Glomerular visceral epithelial cell (primary cell): ENCODE results near the gene FBLN1.
A peak's percentile ranks its signal among the peaks of the same experiment; 100 is the strongest.
"Not testable (repeated sequence)": the region's sequence is repeated elsewhere in the genome, so short reads cannot be mapped to it uniquely, and the experiment has no call there.

Experiments used
- DNase-seq: peaks from one replicate; pipeline ENCODE4 v3.0.0-alpha.2; 2016; ENCODE audit errors: extremely low spot score

Gene FBLN1

DNA sequence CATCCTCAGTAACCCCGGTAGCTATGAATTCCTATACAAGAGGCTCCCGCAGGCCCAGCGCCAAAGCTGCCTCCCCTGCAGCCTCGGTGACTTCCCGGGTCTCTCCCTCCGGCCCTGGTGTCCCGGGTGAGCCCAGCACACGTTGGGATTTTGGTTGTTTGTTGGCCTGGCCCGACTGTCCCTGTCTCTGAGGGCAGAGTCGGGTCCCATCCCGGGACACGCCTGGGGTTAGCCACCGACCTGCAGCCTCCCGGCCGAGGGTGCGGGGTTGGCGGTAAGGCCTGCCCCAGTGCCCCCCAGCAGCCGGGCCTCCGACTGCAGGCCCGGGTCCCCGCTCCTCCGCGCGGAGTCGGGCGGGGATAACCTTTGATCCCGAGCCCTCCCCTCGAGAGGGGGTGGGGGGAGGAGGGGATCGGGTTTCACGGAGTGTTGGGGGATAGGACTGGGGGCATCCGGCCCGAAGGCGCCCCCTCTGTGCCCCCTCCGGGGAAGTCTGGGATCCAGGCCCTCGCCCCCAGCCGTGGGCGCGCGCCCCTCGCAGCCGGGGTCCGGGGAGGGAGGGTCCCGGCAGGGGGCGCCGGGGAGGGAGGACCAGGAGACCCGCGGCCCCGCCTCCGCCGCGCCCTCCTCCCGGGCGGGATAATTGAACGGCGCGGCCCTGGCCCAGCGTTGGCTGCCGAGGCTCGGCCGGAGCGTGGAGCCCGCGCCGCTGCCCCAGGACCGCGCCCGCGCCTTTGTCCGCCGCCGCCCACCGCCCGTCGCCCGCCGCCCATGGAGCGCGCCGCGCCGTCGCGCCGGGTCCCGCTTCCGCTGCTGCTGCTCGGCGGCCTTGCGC is at the start of gene FBLN1:
TSS of gene FBLN1 (plus strand) at position 669 of the 835 bp plus-strand sequence. CDS start at position 772, 103 bp downstream.
- DNase-seq, result no peak

GRCh38 chr22:45453764-45454163 is 48.9 kb upstream of the FBLN1 start:
- no peak for DNase-seq

GRCh38 chr22:45454275-45454674 is 48.4 kb upstream of the FBLN1 start:
- DNase-seq, result no peak

- no peak for DNase-seq
Observed at GRCh38 chr22:45455212-45455611, 47.5 kb upstream of the FBLN1 start.

- no peak for DNase-seq
Observed at GRCh38 chr22:45455621-45456020, 47.1 kb upstream of the FBLN1 start.

DNA sequence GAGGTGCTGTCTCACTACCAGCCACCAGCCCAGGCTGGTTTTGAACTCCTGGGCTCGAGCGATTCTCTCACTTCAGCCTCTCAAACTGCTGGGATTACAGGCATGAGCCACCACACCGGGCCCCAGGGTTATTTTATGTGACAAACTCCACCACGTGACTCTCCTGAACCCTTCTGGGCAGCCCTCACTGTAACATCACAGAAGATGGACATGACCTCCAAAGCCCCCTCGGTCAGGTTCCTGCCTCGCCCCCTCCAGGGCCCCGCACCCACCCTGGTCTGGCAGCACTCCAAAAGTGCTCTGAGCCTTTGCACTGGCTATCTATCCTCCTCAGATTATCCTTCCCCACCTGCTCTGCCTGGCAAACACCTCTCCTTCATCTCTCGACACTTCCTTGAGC is 45.9 kb upstream of the FBLN1 start:
- no peak for DNase-seq

DNA sequence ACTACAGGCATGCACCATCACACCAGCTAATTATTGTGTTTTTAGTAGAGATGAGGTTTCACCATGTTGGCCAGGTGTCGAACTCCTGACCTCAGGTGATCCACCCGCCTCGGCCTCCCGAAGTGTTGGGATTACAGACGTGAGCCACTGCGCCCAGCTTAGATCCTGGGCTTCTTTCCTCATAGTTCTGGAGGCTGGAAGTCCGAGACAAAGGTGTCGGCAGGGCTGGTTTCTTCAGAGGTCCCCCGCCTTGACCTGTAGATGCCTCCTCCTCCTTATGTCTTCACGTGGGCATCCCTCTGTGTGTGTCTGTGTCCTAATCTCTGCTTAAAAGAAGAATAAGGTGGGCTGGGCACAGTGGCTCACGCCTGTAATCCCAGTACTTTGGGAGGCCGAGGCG is 44.2 kb upstream of the FBLN1 start:
- DNase-seq, result no peak

DNA sequence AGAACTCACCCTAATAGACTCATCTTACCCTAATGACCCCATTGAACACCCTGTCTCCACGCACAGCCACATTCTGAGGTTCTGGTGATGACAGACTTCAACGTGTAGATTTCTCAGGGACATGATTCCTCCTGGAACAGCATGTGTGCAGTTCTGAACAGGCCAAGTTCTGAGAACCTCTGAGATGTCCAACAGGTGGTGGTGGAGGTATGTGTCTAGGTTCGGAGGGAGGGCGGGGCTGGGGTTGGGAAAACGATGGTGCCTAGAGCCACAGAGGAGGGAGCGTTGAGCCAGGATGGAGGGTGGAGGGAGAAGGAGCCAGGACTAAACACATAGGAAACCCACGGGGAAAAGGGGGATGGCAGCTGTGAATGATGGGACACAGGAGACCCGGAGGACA is 43.4 kb upstream of the FBLN1 start:
- DNase-seq, result no peak

- DNase-seq, result no peak
Observed at GRCh38 chr22:45460288-45461109, 42.2 kb upstream of the FBLN1 start.

DNA sequence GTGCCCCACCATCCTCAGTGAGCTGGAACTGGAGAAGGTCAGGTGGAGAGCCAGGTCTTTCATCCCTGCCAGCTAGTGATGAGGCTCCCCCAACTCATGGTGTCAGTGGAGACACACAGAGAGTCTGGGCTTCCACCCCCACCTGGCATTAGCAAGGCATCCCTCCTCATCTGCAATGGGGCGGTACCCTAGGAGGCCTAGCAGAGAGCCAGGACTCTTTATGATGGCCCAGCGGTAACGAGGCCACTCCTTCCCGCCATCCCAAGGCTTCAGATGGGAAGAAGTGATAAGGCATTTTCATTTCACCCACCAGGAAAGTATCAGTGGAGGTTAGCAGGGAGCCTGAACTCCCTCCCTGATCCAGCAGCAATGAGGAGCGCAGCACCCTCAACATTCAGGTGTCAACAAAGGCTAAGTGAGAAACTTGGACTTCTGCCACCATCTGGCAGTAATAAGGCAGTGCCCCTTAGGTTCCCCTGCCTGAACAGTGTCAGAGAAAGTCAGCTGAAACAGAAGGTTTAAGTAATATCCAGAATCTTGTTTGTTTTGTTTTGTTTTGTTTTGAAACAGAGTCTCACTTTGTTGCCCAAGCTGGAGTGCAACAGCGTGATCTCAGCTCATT is 40.5 kb upstream of the FBLN1 start:
- no peak for DNase-seq

DNA sequence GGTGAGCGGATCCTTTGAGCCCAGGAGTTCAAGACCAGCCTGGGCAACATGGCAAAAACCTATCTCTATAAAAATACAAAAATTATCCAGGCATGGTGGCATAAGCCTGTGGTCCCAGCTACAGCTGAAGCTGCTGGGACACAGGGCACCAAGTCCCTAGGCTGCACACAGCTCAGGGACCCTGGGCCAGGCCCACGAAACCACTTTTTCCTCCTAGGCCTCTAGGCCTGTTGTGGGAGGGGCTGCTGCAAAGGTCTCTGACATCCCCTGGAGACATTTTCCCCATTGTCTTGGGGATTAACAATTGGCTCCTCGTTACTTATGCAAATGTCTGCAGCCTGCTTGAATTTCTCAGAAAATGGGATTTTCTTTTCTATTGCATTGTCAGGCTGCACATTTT is 39.0 kb upstream of the FBLN1 start:
- DNase-seq, result not testable (repeated sequence)

DNA sequence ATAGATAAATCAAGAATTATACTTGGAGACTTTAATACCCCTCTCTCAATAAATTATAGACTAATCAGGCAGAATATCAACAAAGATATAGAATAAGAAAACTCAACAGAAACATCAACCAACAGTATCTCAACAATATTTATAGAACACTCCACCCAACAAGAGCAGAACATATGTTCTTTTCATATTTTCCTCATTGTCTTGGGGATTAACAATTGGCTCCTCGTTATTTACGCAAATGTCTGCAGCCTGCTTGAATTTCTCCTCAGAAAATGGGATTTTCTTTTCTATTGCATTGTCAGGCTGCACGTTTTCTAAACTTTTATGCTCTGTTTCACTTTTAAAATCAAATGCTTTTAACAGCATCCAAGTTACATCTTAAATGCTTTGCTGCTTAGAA is 37.0 kb upstream of the FBLN1 start:
- DNase-seq, result no peak

DNA sequence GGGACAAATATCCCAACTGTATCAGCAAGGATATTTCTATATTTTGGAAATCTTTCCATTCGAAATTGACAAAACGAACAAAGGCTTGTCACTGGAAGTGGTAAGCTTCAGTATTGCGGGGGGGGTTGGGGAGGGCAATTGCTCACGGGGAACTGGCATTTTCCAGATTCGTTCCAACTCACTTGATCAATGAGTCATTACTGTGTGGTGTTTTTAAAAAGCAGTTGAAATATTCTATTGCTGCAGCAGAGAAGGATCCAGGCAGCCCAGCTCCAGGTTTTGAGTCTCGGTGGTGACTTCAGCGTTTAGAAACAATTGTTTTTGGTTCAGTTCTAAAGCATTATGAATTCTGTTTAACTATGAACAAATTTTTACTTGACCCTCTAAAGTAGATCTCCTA is 33.8 kb upstream of the FBLN1 start:
- DNase-seq, result peak; percentile 12

- no peak for DNase-seq
Observed at GRCh38 chr22:45469281-45470073, 33.2 kb upstream of the FBLN1 start.

- no peak for DNase-seq
Observed at GRCh38 chr22:45470871-45471270, 31.8 kb upstream of the FBLN1 start.

DNA sequence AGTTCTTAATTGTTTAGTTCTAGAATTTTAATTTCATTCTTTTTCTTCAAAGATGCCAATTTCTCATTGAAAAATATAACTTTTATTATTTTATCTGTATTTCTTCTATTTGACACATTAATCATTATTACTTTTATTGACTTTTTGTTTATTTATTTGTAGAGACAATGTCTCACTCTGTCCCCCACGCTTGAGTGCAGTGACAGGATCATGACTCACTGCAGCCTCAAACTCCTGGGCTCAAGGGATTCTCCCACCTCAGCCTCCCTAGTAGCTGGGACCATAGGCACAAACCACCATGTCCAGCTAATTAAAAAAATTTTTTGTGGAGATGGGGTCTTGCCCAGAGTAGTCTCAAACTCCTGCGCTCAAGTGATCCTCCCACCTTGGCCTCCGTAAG is 30.3 kb upstream of the FBLN1 start:
- no peak for DNase-seq

GRCh38 chr22:45473626-45474237 is 29.0 kb upstream of the FBLN1 start:
- no peak for DNase-seq

DNA sequence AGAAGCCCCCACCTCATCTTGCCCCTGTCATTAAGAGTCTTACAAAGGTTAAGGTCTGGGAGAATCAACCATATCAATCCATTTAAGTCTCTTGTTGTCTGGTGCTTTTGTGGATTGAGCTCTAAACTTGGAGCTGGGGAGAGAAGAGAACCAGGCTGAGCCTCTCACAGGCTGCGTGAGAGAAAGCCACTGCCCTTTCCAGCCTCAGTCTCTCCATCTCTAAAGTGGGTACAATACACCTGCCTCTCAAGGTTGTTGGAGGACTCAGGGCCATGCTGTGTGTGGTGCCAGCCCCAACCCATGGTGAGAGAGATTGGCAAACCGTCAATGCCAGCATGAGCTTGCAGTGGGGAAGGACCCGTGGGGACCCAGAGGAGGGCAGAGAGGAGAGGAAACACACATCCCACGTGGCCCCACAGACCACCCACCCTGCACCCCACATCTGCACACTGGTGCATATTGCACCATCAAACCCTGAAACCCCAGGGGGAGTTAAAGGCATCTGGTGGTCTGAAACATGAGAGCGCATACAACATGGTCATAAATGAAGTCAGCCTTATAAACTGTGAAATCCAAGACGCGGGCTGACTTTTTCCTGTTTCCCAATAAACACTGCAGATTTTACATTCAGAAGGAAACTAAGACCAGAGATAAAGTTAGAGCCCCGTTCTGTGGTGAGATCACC is 27.5 kb upstream of the FBLN1 start:
- no peak for DNase-seq

DNA sequence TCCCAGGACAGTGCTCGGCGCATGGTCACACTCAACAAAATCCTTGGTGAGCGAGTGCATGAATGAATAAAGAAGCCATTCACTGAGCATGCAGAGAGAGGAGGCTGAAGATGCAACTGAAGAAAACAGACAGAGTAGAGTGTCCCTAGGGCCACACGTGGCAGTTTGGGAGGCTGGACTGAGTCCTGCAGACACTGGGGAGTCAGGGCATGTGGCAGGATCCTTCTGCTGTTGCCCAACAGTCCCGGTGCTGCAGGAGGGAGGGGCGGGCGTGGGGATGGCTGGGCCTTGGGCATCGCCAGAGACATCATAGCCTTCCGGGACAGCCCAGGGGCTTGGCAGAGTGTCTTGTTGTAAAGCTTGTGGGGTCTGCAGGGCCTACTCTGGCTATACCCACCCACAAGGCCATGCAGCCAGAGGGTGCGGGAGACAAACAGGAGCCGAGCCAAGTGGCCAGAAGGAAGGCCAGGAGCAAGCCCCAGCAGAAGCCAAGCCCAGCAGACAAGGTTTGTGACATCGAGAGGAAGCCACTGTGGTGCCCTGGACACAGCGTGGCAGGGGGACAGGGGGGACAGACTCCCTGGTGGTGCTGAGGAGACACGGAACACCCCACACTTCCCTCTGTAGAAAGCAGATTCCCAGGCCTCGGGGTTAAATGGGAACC is 26.7 kb upstream of the FBLN1 start:
- DNase-seq, result no peak

DNA sequence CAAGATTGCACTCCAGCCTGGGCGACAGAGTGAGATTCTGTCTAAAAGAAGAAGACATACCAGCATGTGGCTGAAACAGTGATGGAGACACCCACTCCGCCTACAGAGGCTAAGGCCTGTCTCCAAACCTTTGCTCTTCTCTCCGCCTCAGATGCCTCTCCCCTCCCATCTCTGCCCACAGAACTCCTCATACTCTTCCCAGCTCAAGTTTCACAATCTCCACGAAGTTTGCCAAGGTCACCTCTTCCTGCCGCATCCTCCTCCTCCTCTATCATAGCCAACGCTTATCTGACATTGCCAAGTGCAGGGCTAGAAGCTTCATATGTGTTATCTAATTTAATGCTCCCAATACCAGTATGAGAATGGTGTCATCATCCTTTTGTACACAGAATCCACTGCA is 25.9 kb upstream of the FBLN1 start:
- no peak for DNase-seq
